HUES6 (cell line): Measurements from ENCODE around the gene CREB3.

Source experiments
- H3K27ac ChIP-seq: 2 replicates; pipeline ENCODE4 v1.7.0; 2013; ENCODE audit warnings: low read depth, mild to moderate bottlenecking, low read length, inconsistent platforms
- H3K27me3 ChIP-seq: 2 replicates; pipeline ENCODE4 v1.6.1; 2013; ENCODE audit warnings: low read length; ENCODE audit not compliant: control insufficient read depth, insufficient read depth
- H3K36me3 ChIP-seq: 2 replicates; pipeline ENCODE4 v1.6.1; 2013; ENCODE audit warnings: low read length; ENCODE audit not compliant: control insufficient read depth, insufficient read depth
- H3K4me1 ChIP-seq: 2 replicates; pipeline ENCODE4 v1.6.1; 2013; ENCODE audit warnings: low read length; ENCODE audit not compliant: control insufficient read depth, insufficient read depth
- H3K4me3 ChIP-seq: 2 replicates; pipeline ENCODE4 v1.5.1; 2013; ENCODE audit warnings: low read depth, low read length
- H3K9ac ChIP-seq: one replicate; pipeline ENCODE4 v1.6.1; 2013; ENCODE audit warnings: mild to moderate bottlenecking, low read length
- H3K9me3 ChIP-seq: 2 replicates; pipeline ENCODE4 v1.6.1; 2013; ENCODE audit warnings: low read depth, low read length; ENCODE audit not compliant: control insufficient read depth, insufficient read depth

The CREB3 gene

DNA sequence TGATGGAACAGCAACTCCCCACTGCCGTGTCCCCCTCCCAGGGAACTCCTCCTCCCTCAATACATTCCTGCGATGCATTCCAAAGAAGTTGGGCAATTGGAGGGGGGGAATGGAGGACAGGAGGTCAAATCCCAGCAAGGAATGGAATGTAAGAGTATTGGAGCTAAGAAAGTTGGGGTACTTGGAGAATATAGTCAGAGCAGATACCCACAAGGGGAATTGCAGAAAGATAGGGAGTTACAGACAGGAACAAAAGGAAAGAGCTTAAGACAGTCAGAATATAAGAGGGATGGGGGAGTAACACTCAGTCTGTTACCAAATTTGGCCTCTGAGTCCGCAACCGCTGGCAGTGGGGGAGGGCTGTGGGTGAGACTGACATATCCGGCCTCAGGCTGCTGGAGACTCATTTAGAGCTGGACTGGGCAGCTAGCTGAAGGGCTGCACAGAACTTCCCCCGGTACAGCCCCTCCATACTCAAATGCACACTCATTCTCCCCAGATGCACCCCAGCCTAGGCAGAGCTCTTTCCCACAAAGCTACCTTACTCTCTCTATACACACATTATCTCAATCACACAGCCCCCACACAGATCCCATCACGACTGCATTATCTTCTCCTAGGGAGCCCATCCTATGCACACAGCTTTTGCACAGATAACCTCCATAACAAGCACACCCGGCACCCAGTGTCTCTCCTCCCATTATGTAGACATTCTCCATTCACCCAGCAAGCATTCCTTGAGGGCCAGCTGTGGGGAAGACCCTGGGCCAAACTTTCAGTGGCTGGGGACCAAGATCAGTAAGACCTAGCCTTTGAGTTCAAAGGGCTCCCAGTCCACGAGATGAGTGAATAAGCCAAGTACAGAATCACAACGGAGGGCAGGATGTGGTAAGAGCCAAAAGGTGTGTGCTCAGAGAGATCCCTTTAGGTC, 4.2 kb upstream of the CREB3 start:
- Histone ChIP-seq H3K27me3 (no peaks in the 10 kb centered on the region), H3K9ac (peak overlapping the region; percentile 80)

DNA sequence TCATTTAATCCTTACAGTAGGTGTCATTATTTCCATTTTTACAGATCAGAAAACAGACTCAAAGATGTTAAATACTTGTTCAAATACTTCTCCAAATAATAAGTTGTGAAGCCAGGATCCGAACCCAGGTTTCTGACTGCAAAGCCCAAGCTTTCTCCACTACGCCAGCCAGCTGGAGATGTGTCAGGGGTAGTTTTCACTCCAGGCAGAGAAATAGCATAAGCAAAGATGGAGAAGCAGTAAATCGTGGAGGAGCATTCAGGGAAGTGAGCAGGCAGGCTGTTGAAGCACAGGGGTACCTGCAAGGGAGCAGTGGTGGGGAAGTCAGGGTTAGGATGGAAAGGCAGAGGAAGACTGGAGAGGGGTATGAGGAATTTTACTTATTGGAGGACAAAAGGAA, 3.4 kb upstream of the CREB3 start:
- Histone ChIP-seq H3K4me1 (peaks cover 55% of the 10 kb centered on the region), H3K36me3 (peaks cover 16% of the 10 kb centered on the region), H3K9me3 (no peaks in the 10 kb centered on the region), H3K27me3 (no peaks in the 10 kb centered on the region), H3K9ac (peak overlapping the region; percentile 53), H3K27ac (no peak overlapping the region), H3K4me3 (peak overlapping the region; percentile 91; the same call in 1 of the 2 replicates)

More for the DNA sequence above, 4.2 kb upstream of the CREB3 start:
- Histone ChIP-seq H3K27ac (peak overlapping the region; percentile 74), H3K4me3 (peak overlapping the region; percentile 48), H3K9me3 (no peaks in the 10 kb centered on the region), H3K36me3 (peaks cover 24% of the 10 kb centered on the region), H3K4me1 (peaks cover 51% of the 10 kb centered on the region)

GRCh38 chr9:35729700-35730485, 2.6 kb upstream of the CREB3 start:
- Histone ChIP-seq H3K27ac (no peak overlapping the region), H3K27me3 (no peaks in the 10 kb centered on the region), H3K36me3 (peaks cover 15% of the 10 kb centered on the region), H3K4me1 (peaks cover 55% of the 10 kb centered on the region), H3K9ac (peak overlapping the region; percentile 53), H3K9me3 (no peaks in the 10 kb centered on the region), H3K4me3 (peak overlapping the region; percentile 91)

DNA sequence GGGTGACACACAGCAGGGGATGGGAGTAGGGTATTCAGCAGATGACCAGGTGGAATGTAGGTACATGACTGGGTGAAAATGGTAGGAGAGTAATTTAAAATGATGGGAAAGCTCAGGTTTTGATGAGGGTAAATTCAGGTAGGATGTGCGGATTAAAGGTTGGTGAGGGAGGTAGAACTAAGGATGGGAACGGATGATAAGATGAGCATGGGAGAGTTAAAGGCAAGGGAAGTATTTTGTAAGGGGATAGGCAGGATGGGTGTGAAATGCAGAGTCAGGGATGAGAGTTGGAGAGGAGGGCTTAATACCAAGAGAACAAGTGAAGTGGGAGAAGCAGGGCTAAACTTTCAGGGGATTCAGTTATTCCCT, 2.0 kb upstream of the CREB3 start:
- Histone ChIP-seq H3K9ac (no peak overlapping the region), H3K27me3 (no peaks in the 10 kb centered on the region), H3K4me1 (peaks cover 55% of the 10 kb centered on the region), H3K4me3 (peak overlapping the region; percentile 91; the same call in 1 of the 2 replicates), H3K27ac (no peak overlapping the region), H3K9me3 (no peaks in the 10 kb centered on the region), H3K36me3 (peaks cover 15% of the 10 kb centered on the region)

DNA sequence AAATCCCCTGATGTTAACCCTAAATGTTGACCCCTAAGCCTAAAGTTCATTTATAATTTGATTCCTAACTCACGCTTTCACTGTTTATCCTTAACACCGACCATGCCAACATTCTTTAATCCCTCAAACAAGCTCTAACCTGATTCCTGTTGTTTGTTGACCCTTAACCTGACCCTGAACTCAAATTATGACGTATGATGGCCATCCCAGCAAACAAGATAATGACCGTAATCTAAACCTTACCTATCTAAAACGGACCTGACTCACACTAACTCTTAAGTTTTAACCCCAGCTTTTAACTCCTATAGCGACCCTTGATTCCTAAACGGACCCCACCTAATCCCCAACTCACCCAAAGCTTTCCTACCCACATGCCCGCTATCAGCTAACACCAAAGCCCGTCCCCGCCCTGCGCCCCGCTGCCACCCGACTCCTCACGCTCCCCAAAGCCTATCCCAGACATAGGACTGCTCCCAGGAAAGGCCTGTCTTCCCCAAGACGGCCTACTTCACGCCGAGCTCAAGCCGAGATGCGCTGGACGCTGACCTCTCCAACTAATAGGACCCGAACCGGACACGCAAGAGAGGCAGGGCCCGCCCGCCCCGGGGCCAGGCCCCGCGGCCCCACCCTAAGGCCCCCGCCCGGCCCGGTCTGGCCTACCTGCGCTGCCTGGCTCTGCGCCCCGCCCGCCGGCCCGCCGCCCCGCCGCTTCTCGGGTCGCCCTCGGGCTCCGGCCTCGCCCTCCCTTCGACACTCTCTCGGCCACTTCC, 866 bp upstream of the CREB3 start:
- peaks cover 50% of the 10 kb centered on the region for H3K4me1 ChIP-seq
- H3K27ac ChIP-seq = peak overlapping the region; percentile 67; the same call in 1 of the 2 replicates

DNA sequence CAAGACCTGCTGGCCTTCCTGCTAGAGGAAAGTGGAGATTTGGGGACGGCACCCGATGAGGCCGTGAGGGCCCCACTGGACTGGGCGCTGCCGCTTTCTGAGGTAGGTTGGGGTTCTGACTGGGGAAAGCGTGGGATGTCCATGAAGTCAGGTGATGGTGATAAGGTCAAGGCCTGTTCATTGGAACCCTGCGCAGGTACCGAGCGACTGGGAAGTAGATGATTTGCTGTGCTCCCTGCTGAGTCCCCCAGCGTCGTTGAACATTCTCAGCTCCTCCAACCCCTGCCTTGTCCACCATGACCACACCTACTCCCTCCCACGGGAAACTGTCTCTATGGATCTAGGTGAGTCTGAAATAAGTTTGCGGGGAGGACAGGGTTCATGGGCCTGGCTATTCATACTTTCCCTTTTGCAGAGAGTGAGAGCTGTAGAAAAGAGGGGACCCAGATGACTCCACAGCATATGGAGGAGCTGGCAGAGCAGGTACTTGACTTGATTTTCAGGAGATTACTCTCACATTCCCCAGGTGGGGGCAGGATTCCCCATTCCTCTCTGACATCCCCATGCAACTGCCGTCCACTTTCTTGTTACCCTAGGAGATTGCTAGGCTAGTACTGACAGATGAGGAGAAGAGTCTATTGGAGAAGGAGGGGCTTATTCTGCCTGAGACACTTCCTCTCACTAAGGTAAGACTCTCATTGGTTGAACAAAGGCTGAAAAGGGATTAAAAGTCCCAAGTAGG, 505 bp downstream of the CREB3 start:
- Histone ChIP-seq H3K27ac (peak overlapping the region; percentile 67; the same call in 1 of the 2 replicates), H3K27me3 (no peaks in the 10 kb centered on the region), H3K9ac (peak overlapping the region; percentile 84), H3K36me3 (peaks cover 37% of the 10 kb centered on the region), H3K4me3 (peak overlapping the region; percentile 91), H3K9me3 (no peaks in the 10 kb centered on the region), H3K4me1 (peaks cover 36% of the 10 kb centered on the region)

More for the DNA sequence above, 866 bp upstream of the CREB3 start:
- Histone ChIP-seq H3K36me3 (peaks cover 23% of the 10 kb centered on the region), H3K4me3 (peak overlapping the region; percentile 91), H3K27me3 (no peaks in the 10 kb centered on the region), H3K9ac (peak overlapping the region; percentile 88), H3K9me3 (no peaks in the 10 kb centered on the region)

- H3K4me3 ChIP-seq = no peak overlapping the region
- peaks cover 48% of the 10 kb centered on the region for H3K36me3 ChIP-seq
- no peak overlapping the region for H3K9ac ChIP-seq
- H3K27me3 ChIP-seq = no peaks in the 10 kb centered on the region
- H3K4me1 ChIP-seq = peaks cover 25% of the 10 kb centered on the region
- no peak overlapping the region for H3K27ac ChIP-seq
- H3K9me3 ChIP-seq = no peaks in the 10 kb centered on the region
Measured at GRCh38 chr9:35734096-35734495, 1.6 kb downstream of the CREB3 start.

GRCh38 chr9:35736201-35736633, 3.8 kb downstream of the CREB3 start:
- 0 out of 2 replicates have a peak, but pooled peaks cover 5% of the 10 kb centered on the region for H3K4me1 ChIP-seq
- no peak overlapping the region for H3K27ac ChIP-seq
- H3K9me3 ChIP-seq = no peaks in the 10 kb centered on the region
- H3K9ac ChIP-seq = no peak overlapping the region
- H3K36me3 ChIP-seq = peaks cover 69% of the 10 kb centered on the region
- no peak overlapping the region for H3K4me3 ChIP-seq
- H3K27me3 ChIP-seq = no peaks in the 10 kb centered on the region

DNA sequence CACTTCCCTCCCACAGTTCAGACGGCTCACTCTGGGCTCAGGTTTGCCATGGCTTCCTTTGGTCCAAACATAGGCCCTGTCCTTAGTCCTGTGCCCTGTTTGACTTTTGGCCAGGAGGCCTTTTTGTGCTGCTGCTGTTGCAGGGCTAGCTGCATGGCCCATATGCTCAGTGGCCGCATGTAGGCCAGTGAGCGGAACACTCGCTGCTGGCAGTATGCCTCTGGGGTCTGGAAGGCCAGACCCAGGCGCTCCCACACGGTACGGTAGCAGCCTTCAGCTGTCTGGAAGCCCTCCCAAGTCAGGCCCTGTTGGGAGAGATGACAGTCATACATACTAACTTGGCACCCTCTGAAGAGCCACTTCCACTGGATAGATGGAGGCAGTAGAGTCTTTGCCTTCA, 4.7 kb downstream of the CREB3 start:
- H3K27me3 ChIP-seq = no peaks in the 10 kb centered on the region
- H3K9me3 ChIP-seq = no peaks in the 10 kb centered on the region
- peaks cover 77% of the 10 kb centered on the region for H3K36me3 ChIP-seq
- H3K4me3 ChIP-seq = no peak overlapping the region
- H3K9ac ChIP-seq = no peak overlapping the region
- 0 out of 2 replicates have a peak, but pooled peaks cover 5% of the 10 kb centered on the region for H3K4me1 ChIP-seq
- H3K27ac ChIP-seq = no peak overlapping the region

DNA sequence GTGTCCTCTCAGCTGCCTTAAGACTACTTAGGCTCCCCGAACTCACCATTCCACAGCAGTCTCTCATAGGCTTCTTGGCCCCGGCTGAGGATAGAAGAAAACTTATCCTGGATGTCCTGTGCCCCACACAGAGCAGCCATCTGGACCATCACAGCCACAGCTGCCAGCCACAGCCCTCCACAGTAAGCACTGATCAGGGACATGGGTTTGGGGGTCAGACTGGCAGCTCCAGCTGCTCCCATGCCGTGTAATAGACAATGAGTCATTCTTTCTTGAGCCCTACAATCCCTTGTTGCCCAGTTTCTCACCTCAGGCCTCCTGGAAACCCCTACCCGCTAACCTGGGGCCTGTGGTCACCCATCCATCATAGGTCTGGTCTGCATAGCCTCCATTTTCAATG, 5.7 kb downstream of the CREB3 start:
- H3K36me3 ChIP-seq = peaks cover 88% of the 10 kb centered on the region
- no peak overlapping the region for H3K9ac ChIP-seq
- no peak overlapping the region for H3K27ac ChIP-seq
- no peak overlapping the region for H3K4me3 ChIP-seq
- H3K4me1 ChIP-seq = 0 out of 2 replicates have a peak, but pooled peaks cover 5% of the 10 kb centered on the region
- no peaks in the 10 kb centered on the region for H3K9me3 ChIP-seq
- no peaks in the 10 kb centered on the region for H3K27me3 ChIP-seq
